HL-60 (cell line): ENCODE results near the gene CPNE4.

Experiments
- GABPA ChIP-seq: IDR thresholded peaks from 2 replicates; pipeline ENCODE4 v1.6.1; 2012; ENCODE audit warnings: low read depth
- TF ChIP-seq, protein P1 (sequence below): IDR thresholded peaks from one replicate; pipeline ENCODE4 v1.5.1; 2011; ENCODE audit warnings: low read length, control low read depth, inconsistent platforms; ENCODE audit not compliant: insufficient read depth
- TF ChIP-seq, protein P2 (sequence below): IDR thresholded peaks from 2 replicates; pipeline ENCODE4 v1.6.1; 2012; ENCODE audit warnings: low read depth; ENCODE audit not compliant: insufficient replicate concordance

DNA sequence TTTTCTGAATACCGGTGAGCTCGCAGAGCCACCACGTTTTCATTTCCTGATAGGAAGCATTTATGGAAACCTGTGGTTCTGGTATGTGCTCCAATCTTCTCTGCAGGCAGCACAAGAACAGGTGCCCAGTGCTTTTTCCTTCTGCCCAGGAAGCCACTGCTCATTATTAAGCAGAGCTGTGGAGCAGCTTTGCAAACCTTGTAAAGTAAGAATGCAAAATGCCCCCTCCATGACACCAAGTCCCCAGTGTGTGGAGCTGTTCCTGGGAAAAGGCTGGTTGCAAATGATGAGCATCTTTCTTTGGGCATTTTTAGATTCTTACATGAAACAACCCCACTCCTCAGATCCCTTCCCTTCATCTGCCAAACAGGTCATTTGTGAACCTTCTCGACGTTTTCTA, 466.4 kb downstream of the CPNE4 start:
- no peak for TF ChIP-seq GABPA
- TF ChIP-seq, protein P1, sequence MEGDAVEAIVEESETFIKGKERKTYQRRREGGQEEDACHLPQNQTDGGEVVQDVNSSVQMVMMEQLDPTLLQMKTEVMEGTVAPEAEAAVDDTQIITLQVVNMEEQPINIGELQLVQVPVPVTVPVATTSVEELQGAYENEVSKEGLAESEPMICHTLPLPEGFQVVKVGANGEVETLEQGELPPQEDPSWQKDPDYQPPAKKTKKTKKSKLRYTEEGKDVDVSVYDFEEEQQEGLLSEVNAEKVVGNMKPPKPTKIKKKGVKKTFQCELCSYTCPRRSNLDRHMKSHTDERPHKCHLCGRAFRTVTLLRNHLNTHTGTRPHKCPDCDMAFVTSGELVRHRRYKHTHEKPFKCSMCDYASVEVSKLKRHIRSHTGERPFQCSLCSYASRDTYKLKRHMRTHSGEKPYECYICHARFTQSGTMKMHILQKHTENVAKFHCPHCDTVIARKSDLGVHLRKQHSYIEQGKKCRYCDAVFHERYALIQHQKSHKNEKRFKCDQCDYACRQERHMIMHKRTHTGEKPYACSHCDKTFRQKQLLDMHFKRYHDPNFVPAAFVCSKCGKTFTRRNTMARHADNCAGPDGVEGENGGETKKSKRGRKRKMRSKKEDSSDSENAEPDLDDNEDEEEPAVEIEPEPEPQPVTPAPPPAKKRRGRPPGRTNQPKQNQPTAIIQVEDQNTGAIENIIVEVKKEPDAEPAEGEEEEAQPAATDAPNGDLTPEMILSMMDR: no peak
- TF ChIP-seq, protein P2, sequence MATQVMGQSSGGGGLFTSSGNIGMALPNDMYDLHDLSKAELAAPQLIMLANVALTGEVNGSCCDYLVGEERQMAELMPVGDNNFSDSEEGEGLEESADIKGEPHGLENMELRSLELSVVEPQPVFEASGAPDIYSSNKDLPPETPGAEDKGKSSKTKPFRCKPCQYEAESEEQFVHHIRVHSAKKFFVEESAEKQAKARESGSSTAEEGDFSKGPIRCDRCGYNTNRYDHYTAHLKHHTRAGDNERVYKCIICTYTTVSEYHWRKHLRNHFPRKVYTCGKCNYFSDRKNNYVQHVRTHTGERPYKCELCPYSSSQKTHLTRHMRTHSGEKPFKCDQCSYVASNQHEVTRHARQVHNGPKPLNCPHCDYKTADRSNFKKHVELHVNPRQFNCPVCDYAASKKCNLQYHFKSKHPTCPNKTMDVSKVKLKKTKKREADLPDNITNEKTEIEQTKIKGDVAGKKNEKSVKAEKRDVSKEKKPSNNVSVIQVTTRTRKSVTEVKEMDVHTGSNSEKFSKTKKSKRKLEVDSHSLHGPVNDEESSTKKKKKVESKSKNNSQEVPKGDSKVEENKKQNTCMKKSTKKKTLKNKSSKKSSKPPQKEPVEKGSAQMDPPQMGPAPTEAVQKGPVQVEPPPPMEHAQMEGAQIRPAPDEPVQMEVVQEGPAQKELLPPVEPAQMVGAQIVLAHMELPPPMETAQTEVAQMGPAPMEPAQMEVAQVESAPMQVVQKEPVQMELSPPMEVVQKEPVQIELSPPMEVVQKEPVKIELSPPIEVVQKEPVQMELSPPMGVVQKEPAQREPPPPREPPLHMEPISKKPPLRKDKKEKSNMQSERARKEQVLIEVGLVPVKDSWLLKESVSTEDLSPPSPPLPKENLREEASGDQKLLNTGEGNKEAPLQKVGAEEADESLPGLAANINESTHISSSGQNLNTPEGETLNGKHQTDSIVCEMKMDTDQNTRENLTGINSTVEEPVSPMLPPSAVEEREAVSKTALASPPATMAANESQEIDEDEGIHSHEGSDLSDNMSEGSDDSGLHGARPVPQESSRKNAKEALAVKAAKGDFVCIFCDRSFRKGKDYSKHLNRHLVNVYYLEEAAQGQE: no peak
